ENCODE data around the gene RASSF4. TPM values are rescaled to one million over a fixed set of nuclear protein-coding genes. Genes with fewer than 3 reads are reported as not detected.
A peak's percentile ranks its signal among the peaks of the same experiment; 100 is the strongest.

Gene RASSF4
- total RNA-seq, 2 donors from 2014 or later: 44.5 to 50.8 TPM

DNA sequence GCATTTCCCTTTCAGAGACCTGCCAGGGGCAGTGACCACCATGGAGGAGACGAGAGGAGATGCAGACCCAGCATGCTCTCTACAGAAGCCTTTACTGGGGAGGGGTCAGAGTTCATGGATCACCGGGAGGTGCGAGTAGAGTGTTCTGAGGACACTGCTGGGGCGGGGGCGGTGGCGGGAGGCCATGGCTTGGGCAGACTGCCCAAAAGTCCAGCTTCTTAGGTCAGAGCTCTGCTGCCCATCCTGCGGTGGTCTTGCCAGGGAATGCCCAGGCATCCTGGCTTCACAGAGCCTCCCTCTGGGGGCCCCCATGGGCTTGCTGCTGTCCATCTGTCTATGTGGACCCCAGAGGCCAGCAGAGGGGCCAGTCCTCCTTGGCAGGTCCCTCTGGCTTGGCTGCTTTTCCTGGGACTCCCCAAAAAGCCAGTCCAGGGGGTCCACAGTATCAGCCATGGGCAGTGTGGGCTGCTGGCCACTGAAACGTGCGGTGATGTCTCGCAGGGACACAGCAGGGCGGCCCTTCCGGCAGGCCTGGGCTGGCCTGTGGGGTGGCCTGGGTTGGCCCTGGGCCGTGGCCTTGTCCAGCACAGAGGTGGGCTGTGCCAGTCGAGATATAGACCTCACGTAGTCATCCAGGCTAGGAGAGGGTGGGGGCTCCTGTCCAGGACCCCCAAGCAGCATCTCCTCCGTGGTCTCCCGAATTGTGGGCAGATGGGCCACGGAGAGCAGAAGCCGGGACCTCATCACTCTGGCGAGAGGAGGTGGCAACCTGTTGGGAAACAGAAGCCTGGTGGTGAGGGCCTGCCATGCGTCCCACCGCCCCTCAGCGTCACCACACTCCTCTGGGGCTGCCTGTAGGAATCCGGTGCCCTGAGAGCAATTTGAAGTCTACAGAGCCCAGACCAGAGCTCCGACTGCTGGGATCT is 17.9 kb downstream of the RASSF4 start:
- ATAC-seq (no peak), DNase-seq (peak in 3 of 4 donors; percentile 59 to 67 (median 59))
- peak overlapping the region; percentile 71 to 74 for H3K4me3 ChIP-seq
- H3K4me1 ChIP-seq: peaks cover 87% of the 10 kb centered on the region
- WGBS, 2 donors: 13 to 16% methylated on average over 6 to 25 of the region's 25 CpGs
- no peaks in the 10 kb centered on the region for H3K36me3 ChIP-seq (replicated peaks in 1 of 2; ENCODE audit: insufficient read depth in 1 of 2, low read depth in 2 of 2)
- intact Hi-C loops (cut with DNase I): no loop called here
- no peak for TF ChIP-seq POLR2A (IDR thresholded peaks at IDR 0.05)
- TF ChIP-seq, protein P1, sequence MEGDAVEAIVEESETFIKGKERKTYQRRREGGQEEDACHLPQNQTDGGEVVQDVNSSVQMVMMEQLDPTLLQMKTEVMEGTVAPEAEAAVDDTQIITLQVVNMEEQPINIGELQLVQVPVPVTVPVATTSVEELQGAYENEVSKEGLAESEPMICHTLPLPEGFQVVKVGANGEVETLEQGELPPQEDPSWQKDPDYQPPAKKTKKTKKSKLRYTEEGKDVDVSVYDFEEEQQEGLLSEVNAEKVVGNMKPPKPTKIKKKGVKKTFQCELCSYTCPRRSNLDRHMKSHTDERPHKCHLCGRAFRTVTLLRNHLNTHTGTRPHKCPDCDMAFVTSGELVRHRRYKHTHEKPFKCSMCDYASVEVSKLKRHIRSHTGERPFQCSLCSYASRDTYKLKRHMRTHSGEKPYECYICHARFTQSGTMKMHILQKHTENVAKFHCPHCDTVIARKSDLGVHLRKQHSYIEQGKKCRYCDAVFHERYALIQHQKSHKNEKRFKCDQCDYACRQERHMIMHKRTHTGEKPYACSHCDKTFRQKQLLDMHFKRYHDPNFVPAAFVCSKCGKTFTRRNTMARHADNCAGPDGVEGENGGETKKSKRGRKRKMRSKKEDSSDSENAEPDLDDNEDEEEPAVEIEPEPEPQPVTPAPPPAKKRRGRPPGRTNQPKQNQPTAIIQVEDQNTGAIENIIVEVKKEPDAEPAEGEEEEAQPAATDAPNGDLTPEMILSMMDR (IDR thresholded peaks at IDR 0.05): peak in 2 of 7 experiments; percentile 15 to 20
- no peaks in the 10 kb centered on the region for H3K9me3 ChIP-seq
- no peaks in the 10 kb centered on the region for H3K27me3 ChIP-seq
- peak overlapping the region; percentile 84 to 95 (median 91) for H3K27ac ChIP-seq

DNA sequence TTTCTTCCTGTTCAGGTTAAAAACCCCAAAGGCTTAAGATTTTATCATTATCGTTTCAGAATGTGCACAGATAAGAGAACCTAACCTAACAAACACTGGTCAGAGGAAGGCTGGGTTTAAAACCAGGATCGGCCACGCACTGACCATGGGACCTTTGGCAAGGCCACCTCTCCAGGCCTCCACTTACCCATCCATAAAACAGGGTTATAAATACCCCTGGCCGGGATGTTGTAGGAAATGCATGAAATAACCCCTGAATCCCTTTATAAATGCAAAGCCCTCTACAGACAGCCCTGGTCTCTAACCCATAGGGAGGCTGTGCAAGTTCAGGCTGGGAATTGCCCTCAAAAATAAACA is 18.6 kb downstream of the RASSF4 start:
- intact Hi-C loops (cut with DNase I): no loop called here
- DNase-seq (no peak), ATAC-seq (no peak)
- no peaks in the 10 kb centered on the region for H3K27me3 ChIP-seq
- no peaks in the 10 kb centered on the region for H3K9me3 ChIP-seq
- TF ChIP-seq, protein P1 (IDR thresholded peaks at IDR 0.05): no peak
- peak overlapping the region; percentile 71 to 74 for H3K4me3 ChIP-seq
- no peaks in the 10 kb centered on the region for H3K36me3 ChIP-seq (replicated peaks in 1 of 2; ENCODE audit: insufficient read depth in 1 of 2, low read depth in 2 of 2)
- H3K4me1 ChIP-seq: peaks cover 83% of the 10 kb centered on the region
- H3K27ac ChIP-seq: peak overlapping the region; percentile 84 to 95 (median 91)
- 0 to 3% methylated on average over 4 of the region's 4 CpGs for WGBS, 2 donors

DNA sequence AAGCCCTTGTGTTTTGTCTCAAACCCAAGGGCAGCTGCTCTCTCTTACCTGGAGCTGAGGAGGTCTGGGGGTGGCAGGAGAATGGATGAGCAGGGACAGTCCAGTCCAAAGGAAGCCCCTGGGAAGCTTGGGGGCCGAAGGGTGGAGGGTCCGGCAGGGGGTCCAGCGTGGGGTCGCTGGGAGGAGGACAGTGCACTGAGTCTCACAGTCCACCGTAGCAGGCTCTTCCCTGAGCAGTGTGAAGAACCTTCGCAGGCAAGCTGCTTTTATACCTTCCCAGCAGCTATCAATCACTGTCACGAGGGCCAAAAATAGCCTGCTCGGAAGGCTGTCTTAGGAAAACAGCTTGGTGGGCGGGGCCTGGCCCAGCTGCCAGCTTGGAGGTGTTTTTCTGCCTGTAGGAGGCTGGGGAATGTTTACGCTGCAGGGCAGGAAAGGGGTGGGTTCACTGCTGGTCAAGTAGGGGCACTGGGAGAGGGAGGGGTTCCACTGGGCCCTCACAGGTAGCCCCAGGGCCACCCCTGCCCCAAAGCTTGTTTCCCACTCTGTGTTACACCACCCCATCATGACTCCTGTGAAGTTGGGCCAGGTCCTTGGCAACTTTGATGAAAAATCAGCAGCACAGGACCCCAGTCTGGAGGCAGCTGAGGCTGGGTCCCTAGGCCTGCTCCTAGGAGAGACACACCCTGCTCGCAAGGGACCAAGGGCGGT is 19.1 kb downstream of the RASSF4 start, which contains the start of gene DEPP1:
Gene DEPP1 (minus strand): TSS at position 240 of the 711 bp plus-strand sequence. CDS start 779 bp downstream, outside the sequence.
- H3K27ac ChIP-seq: peak within 1 kb of the TSS; percentile 84 to 95 (median 91)
- DNase-seq (peak; percentile 97 to 99 (median 99)), ATAC-seq (peak; percentile 53)
- intact Hi-C loops (cut with DNase I): no loop called here
- WGBS, 2 donors: 4 to 6% methylated on average over 12 of the region's 12 CpGs
- H3K9me3 ChIP-seq: no peaks in the 10 kb centered on the region
- peak; percentile 100 for TF ChIP-seq POLR2A (IDR thresholded peaks at IDR 0.05)
- TF ChIP-seq, protein P1 (IDR thresholded peaks at IDR 0.05): peak in 4 of 7 experiments; percentile 54 to 60 (median 56)
- no peaks in the 10 kb centered on the region for H3K36me3 ChIP-seq (replicated peaks in 1 of 2; ENCODE audit: insufficient read depth in 1 of 2, low read depth in 2 of 2)
- peak within 1 kb of the TSS; percentile 71 to 74 for H3K4me3 ChIP-seq
- H3K27me3 ChIP-seq: no peaks in the 10 kb centered on the region
- H3K4me1 ChIP-seq: peaks cover 83% of the 10 kb centered on the region

DNA sequence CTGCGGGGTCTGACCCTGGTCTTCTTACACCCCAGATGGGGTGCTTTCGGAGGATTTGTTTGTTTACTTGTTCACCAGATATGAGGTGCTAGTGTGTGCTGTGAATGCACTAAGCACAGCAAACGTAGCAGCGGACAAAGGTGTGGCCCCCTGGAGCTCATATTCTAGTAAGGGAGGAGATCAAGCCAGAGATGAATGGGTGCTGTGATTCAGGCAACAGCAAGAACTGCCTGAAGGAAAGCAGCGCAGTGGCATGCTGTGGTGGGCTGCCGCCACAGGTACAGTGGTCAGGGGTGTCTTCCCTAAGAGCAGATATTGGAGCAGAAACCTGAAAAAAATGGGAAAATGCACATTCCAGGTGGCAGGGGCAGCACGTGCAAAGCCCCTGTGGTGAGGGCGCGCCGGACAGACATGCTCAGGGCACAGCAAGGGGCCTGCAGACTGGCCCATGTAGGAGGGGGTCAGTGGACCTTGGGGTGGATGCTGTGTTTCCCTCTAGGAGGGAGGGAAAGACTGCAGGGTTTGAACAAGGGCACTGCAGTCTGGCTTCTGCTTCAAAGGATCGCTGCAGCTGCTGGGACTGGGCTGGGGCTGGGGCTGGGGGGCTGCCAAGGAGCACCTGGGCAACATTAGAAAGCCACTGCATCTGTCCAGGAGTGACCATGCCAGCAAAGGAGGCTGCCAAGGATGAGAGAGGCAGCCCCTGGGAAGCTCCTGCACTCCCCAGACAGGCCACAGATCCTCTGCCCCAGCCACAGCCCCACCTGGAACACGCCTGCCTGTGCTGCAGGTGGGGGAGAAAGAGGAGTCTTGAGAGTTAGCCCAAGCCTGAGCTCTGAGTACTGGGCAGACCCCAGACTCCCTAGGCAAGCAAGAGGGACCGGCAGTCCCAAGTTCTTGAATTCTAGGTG is 19.9 kb downstream of the RASSF4 start:
- ATAC-seq: no peak
- no peak overlapping the region for H3K4me3 ChIP-seq
- peak; percentile 19 to 57 (median 42) for DNase-seq
- intact Hi-C loops (cut with DNase I): no loop called here
- TF ChIP-seq, protein P1 (IDR thresholded peaks at IDR 0.05): no peak
- no peaks in the 10 kb centered on the region for H3K27me3 ChIP-seq
- H3K27ac ChIP-seq: peak overlapping the region; percentile 84 to 95 (median 91)
- WGBS, 2 donors: 63 to 69% methylated on average over 11 to 13 of the region's 13 CpGs
- H3K36me3 ChIP-seq (replicated peaks in 1 of 2; ENCODE audit: insufficient read depth in 1 of 2, low read depth in 2 of 2): no peaks in the 10 kb centered on the region
- no peaks in the 10 kb centered on the region for H3K9me3 ChIP-seq
- peaks cover 83% of the 10 kb centered on the region for H3K4me1 ChIP-seq

Measured in body of pancreas (tissue), 4 donors.